ENCODE results near the gene TMEM120A.

- no peak for TF ChIP-seq BACH2 (CRISPR knock-in tag; IDR thresholded peaks at IDR 0.05; ENCODE audit: borderline replicate concordance)
- no peak for TF ChIP-seq TCF4 (CRISPR knock-in tag; IDR thresholded peaks at IDR 0.05; ENCODE audit: borderline replicate concordance)
- TF ChIP-seq CREB5 (CRISPR knock-in tag; IDR thresholded peaks at IDR 0.05; ENCODE audit: low read depth) = no peak
- no peak for TF ChIP-seq PPARA (CRISPR knock-in tag; IDR thresholded peaks at IDR 0.05; ENCODE audit: borderline replicate concordance)
- TF ChIP-seq ZFP30 (CRISPR knock-in tag; IDR thresholded peaks at IDR 0.05) = no peak
- TF ChIP-seq ARNTL (CRISPR knock-in tag; IDR thresholded peaks at IDR 0.05; ENCODE audit: borderline replicate concordance, low read depth) = no peak
- no peak for TF ChIP-seq POU6F1 (CRISPR knock-in tag; IDR thresholded peaks at IDR 0.05; ENCODE audit: borderline replicate concordance, low read depth)
- TF ChIP-seq ZNF565 (CRISPR knock-in tag; conservative IDR thresholded peaks at IDR 0.05; ENCODE audit: low read depth) = no peak
- no peak for TF ChIP-seq RARB (CRISPR knock-in tag; IDR thresholded peaks at IDR 0.05)
- no peak for TF ChIP-seq ZFP3 (CRISPR knock-in tag; IDR thresholded peaks at IDR 0.05)
- TF ChIP-seq PATZ1 (CRISPR knock-in tag; IDR thresholded peaks at IDR 0.05; ENCODE audit: borderline replicate concordance) = no peak
- TF ChIP-seq TOX (CRISPR knock-in tag; IDR thresholded peaks at IDR 0.05; ENCODE audit: borderline replicate concordance) = no peak
These were observed 7.7 kb upstream of the TMEM120A start for GRCh38 chr7:76002139-76002538.

All from SK-N-SH treated with all-trans-retinoic acid at 6 μM for 48 hours (cell line).